Measurements from ENCODE around the gene FANCG.

DNA sequence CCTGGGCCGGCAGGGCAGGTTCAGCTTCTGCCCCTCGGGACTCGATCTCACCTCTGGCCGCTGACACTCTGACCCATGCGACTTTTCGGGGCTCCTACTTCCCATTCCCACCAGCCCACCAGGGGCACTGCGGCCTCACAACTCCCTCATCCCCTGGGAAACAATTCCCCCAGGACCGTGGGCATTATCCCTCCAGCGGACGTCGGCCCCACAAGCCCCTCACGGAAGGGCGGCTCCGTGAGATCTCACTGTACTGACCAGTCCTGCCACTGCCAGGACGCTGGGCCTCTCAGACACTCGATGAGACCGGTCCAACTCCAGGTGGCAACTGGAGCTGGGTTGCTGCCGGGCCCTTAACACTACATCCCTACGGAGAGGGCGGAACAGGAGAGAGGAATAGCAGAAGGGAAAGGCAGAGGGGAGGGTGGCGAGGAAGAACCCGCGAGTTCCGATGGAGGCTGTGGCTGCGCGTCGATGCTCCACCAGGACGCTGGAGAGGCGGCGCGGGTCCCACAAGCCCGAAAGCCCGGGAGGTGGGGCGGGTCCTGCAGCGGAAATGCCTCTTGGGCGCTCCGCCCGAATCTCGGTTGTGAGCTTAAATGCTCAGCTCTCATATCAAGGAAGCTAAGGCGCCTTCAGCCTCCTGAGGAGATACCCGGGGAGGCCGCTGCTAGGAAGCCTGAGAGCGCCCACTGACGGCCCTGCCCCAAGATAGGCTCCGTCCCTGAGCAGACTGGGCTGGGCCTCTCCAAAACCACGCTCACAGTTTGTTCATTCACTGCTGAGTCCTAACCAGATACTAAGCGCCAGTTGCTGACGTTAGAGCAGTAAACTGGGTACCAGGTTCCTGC is 43.7 kb downstream of the FANCG start:
- TF ChIP-seq, protein P1, sequence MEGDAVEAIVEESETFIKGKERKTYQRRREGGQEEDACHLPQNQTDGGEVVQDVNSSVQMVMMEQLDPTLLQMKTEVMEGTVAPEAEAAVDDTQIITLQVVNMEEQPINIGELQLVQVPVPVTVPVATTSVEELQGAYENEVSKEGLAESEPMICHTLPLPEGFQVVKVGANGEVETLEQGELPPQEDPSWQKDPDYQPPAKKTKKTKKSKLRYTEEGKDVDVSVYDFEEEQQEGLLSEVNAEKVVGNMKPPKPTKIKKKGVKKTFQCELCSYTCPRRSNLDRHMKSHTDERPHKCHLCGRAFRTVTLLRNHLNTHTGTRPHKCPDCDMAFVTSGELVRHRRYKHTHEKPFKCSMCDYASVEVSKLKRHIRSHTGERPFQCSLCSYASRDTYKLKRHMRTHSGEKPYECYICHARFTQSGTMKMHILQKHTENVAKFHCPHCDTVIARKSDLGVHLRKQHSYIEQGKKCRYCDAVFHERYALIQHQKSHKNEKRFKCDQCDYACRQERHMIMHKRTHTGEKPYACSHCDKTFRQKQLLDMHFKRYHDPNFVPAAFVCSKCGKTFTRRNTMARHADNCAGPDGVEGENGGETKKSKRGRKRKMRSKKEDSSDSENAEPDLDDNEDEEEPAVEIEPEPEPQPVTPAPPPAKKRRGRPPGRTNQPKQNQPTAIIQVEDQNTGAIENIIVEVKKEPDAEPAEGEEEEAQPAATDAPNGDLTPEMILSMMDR (tag by site-specific recombination; IDR thresholded peaks at IDR 0.05) = no peak
- TF ChIP-seq BCL11B (tag by site-specific recombination; IDR thresholded peaks at IDR 0.05; ENCODE audit: low read depth) = no peak
- TF ChIP-seq, protein P2, sequence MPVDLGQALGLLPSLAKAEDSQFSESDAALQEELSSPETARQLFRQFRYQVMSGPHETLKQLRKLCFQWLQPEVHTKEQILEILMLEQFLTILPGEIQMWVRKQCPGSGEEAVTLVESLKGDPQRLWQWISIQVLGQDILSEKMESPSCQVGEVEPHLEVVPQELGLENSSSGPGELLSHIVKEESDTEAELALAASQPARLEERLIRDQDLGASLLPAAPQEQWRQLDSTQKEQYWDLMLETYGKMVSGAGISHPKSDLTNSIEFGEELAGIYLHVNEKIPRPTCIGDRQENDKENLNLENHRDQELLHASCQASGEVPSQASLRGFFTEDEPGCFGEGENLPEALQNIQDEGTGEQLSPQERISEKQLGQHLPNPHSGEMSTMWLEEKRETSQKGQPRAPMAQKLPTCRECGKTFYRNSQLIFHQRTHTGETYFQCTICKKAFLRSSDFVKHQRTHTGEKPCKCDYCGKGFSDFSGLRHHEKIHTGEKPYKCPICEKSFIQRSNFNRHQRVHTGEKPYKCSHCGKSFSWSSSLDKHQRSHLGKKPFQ (tag by site-specific recombination; IDR thresholded peaks at IDR 0.05) = no peak
- TF ChIP-seq ZBTB7A (tag by site-specific recombination; IDR thresholded peaks at IDR 0.05; ENCODE audit: low read depth) = no peak
- TF ChIP-seq KLF7 (tag by site-specific recombination; IDR thresholded peaks at IDR 0.05; ENCODE audit: borderline replicate concordance) = no peak
- TF ChIP-seq ZNF366 (tag by site-specific recombination; conservative IDR thresholded peaks at IDR 0.05) = no peak
- TF ChIP-seq SALL2 (tag by site-specific recombination; IDR thresholded peaks at IDR 0.05; ENCODE audit: borderline replicate concordance) = no peak
- TF ChIP-seq, protein P3, sequence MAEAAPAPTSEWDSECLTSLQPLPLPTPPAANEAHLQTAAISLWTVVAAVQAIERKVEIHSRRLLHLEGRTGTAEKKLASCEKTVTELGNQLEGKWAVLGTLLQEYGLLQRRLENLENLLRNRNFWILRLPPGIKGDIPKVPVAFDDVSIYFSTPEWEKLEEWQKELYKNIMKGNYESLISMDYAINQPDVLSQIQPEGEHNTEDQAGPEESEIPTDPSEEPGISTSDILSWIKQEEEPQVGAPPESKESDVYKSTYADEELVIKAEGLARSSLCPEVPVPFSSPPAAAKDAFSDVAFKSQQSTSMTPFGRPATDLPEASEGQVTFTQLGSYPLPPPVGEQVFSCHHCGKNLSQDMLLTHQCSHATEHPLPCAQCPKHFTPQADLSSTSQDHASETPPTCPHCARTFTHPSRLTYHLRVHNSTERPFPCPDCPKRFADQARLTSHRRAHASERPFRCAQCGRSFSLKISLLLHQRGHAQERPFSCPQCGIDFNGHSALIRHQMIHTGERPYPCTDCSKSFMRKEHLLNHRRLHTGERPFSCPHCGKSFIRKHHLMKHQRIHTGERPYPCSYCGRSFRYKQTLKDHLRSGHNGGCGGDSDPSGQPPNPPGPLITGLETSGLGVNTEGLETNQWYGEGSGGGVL (tag by site-specific recombination; IDR thresholded peaks at IDR 0.05) = no peak
- TF ChIP-seq, protein P4, sequence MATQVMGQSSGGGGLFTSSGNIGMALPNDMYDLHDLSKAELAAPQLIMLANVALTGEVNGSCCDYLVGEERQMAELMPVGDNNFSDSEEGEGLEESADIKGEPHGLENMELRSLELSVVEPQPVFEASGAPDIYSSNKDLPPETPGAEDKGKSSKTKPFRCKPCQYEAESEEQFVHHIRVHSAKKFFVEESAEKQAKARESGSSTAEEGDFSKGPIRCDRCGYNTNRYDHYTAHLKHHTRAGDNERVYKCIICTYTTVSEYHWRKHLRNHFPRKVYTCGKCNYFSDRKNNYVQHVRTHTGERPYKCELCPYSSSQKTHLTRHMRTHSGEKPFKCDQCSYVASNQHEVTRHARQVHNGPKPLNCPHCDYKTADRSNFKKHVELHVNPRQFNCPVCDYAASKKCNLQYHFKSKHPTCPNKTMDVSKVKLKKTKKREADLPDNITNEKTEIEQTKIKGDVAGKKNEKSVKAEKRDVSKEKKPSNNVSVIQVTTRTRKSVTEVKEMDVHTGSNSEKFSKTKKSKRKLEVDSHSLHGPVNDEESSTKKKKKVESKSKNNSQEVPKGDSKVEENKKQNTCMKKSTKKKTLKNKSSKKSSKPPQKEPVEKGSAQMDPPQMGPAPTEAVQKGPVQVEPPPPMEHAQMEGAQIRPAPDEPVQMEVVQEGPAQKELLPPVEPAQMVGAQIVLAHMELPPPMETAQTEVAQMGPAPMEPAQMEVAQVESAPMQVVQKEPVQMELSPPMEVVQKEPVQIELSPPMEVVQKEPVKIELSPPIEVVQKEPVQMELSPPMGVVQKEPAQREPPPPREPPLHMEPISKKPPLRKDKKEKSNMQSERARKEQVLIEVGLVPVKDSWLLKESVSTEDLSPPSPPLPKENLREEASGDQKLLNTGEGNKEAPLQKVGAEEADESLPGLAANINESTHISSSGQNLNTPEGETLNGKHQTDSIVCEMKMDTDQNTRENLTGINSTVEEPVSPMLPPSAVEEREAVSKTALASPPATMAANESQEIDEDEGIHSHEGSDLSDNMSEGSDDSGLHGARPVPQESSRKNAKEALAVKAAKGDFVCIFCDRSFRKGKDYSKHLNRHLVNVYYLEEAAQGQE (tag by site-specific recombination; IDR thresholded peaks at IDR 0.05) = no peak
- no peak for TF ChIP-seq ZNF274 (IDR thresholded peaks at IDR 0.05; ENCODE audit: low read length)
- TF ChIP-seq ZNF274 (tag by site-specific recombination; IDR thresholded peaks at IDR 0.05; ENCODE audit: borderline replicate concordance) = no peak
- no peak for TF ChIP-seq MZF1 (tag by site-specific recombination; IDR thresholded peaks at IDR 0.05; ENCODE audit: borderline replicate concordance)

Data from HEK293 (cell line).